Heart left ventricle (tissue), 16 donors: Measurements from ENCODE around the gene TXLNA. TPM values are rescaled to one million over a fixed set of nuclear protein-coding genes. Genes with fewer than 3 reads are reported as not detected.
"Not testable (repeated sequence)": the region's sequence is repeated elsewhere in the genome, so short reads cannot be mapped to it uniquely, and the experiment has no call there.

Experiments used
- ATAC-seq, 4 donors: fragments of 200-7000 bp; cut with Tn5 transposase; one replicate each; pipeline ENCODE4 v1.9.1; 2020 to 2022; ENCODE audit warnings: moderate library complexity in 4 of 4, mild to moderate bottlenecking in 3 of 4, moderate number of reproducible peaks in 1 of 4
- DNase-seq, 5 donors: peaks; one replicate each; pipeline ENCODE4 v3.0.0-alpha.2; 2020
- H3K27ac ChIP-seq, 12 donors: fragments of 200-600 bp; sonication (generic) in 4 of 12; one replicate each; pipeline versions ENCODE4 v1.5.0 to v1.8.0; 2016 to 2022; ENCODE audit warnings: mild to moderate bottlenecking in 2 of 12
- H3K27me3 ChIP-seq, 9 donors: fragments of 200-600 bp; sonication (generic) in 2 of 9; one replicate each; pipeline versions ENCODE4 v1.5.1 to v1.8.0; 2016 to 2022; ENCODE audit warnings: mild to moderate bottlenecking in 3 of 9
- H3K36me3 ChIP-seq, 9 donors: fragments of 200-600 bp; sonication (generic) in 2 of 9; one replicate each; pipeline versions ENCODE4 v1.5.0 to v1.8.0; 2018 to 2022; ENCODE audit warnings: mild to moderate bottlenecking in 2 of 9
- H3K4me1 ChIP-seq, 12 donors: fragments of 200-600 bp; sonication (generic) in 4 of 12; one replicate each; pipeline versions ENCODE4 v1.5.0 to v1.8.0; 2016 to 2022; ENCODE audit warnings: mild to moderate bottlenecking in 3 of 12
- H3K4me3 ChIP-seq, 12 donors: fragments of 200-600 bp; sonication (generic) in 4 of 12; one replicate each; pipeline versions ENCODE4 v1.5.0 to v1.8.0; 2017 to 2022; ENCODE audit warnings: mild to moderate bottlenecking in 9 of 12, moderate library complexity in 4 of 12
- H3K9me3 ChIP-seq, 12 donors: fragments of 200-600 bp; sonication (generic) in 4 of 12; one replicate each; pipeline versions ENCODE4 v1.5.0 to v1.8.0; 2016 to 2022; ENCODE audit warnings: mild to moderate bottlenecking in 1 of 12
- CTCF ChIP-seq, 12 donors: fragments of 200-600 bp; sonication (generic) in 4 of 12; IDR thresholded peaks; one replicate each; pipeline versions ENCODE4 v1.5.0 to v1.8.0; 2018 to 2022; ENCODE audit warnings: antibody characterized with exemption in 12 of 12, mild to moderate bottlenecking in 5 of 12
- POLR2A ChIP-seq, 2 donors: fragments of 450-650 bp; IDR thresholded peaks; one replicate each; pipeline ENCODE4 v1.6.1; 2017; ENCODE audit warnings: antibody characterized with exemption in 2 of 2, mild to moderate bottlenecking in 2 of 2, moderate library complexity in 2 of 2
- WGBS, 4 donors: extraction: QIAGEN DNeasy Blood & Tissue Kit in 2 of 4; methylation state at CpG; one replicate each; pipeline versions ENCODE4 v1.1.5 to v1.1.7; 2013 to 2018; 5-methylcytosine and 5-hydroxymethylcytosine counted together
- intact Hi-C, 10 donors: fragments of 100-400 bp; cut with DNase I; formaldehyde crosslinking; loops; one replicate each; pipeline versions ENCODE4 v1.11.1 to v1.14.2; 2022
- long read RNA-seq, 3 donors: library from polyadenylated mRNA; unstranded; transcript quantifications; one replicate each; pipeline ENCODE4 v2.0.0, GENCODE V29; 2020 to 2021
- polyA plus RNA-seq, 2 donors: library from polyadenylated mRNA; stranded (reverse); fragments of 200-250 nt; gene quantifications; one replicate each; pipeline ENCODE4 v1.2.3, GENCODE V29; 2013
- total RNA-seq, 9 donors: library from RNA; depleted of rRNA in 2 of 9; stranded (reverse); fragments of >200 nt in 2 of 9; fragmentation: NEBNext Ultra II Directional in 3 of 9; extraction: Animal tissue kit (Norgen Biotek cat#: 25700) in 3 of 9; gene quantifications; one replicate each; pipeline versions ENCODE4 v1.1.0 to v1.2.4, GENCODE V29; 2016 to 2023
- donor health status: ischemic (EF 13 %, LVEDD 7.1; RV severe dilation, severe dysfunction).
- donor health status: healthy with polysubstance abuse.
- donor health status: DM: no; HTN: yes; CAD: no.
- donor health status: DM: no; HTN: no; CAD: no.
- donor health status: ischemic (EF 25% LVEDD 6.9; RV normal size, moderate dysfunction).
- donor health status: ischemic (EF 25% LVEDD 5.7; RV mildly dilated, moderate dysfunction).
- donor health status: healthy.
- donor health status: DM: yes; HTN: yes; CAD: no.
- donor health status: ischemic (EF 35%, LVEDD 5.7; RV mildly dilated, moderate dysfunction).
- donor health status: nonischemic (EF 11% LVEDD 7.7; RV severe dilation, severe dysfunction).
- donor health status: DM: yes; HTN: yes; CAD: no.
- donor health status: PGD.
- donor health status: ischemic (EF 29% LVEDD 5.4; RV normal size, mild dysfunction).
- donor health status: nonischemic (EF 23%, LVEDD 6.1; RV moderate dilation, normal function).

Gene TXLNA
- total RNA-seq (10 to 100 TPM; 13.2 to 35.9 (median 18.6) TPM), polyA plus RNA-seq (10 to 100 TPM in 1 of 2 donors, 1 to 10 TPM in 1; 8.7 to 21.5 TPM)
- long read RNA-seq, donor 1, full-length matches to known transcripts: 2 of 9 reads
- long read RNA-seq, donor 1, partial matches to known transcripts: 1 of 9 reads
- long read RNA-seq, donor 1, other reads (novel, unspliced or antisense): 6 of 9 reads
- long read RNA-seq, donor 2, full-length matches to known transcripts: 1 of 12 reads
- long read RNA-seq, donor 2, partial matches to known transcripts: 4 of 12 reads
- long read RNA-seq, donor 2, other reads (novel, unspliced or antisense): 7 of 12 reads
- long read RNA-seq, donor 3, full-length matches to known transcripts: 3 of 11 reads
- long read RNA-seq, donor 3, partial matches to known transcripts: 1 of 11 reads
- long read RNA-seq, donor 3, other reads (novel, unspliced or antisense): 7 of 11 reads

DNA sequence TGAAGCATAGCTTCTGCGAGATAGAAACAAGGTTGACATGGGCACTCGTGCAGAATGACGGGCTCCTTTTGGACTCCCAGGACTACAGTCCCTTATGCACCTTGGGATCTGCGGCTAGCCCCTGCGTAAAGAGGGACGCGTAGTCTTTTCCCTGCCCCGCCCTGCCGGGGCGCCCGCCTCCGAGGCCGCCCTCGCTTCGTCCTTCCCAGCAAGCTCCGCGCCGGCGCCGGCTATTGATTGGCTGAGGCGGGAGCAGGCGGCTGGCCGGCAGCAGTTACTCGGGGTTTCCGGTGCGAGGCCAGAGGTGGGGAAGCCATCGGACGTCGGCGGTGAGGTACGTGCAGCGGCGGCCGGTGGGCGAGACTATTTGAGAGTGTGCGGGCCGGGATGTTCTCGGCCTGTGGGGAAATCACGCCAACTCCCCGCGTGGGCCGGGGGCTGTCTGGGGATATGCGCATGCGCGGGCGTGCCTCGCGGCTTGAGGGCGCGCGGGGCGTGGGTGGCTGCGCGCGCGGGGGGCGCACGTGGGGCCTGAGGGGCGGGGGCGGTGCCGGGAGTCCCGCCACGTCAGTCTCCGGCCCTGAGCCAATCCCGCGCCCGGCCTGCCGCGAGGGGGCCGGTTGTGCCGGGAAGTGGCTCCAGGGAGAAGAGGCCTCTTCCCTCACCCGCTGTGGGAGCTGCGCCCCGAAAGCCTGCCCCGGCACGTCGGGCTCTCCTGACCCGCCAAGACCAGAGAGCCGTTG is at the start of gene TXLNA:
Gene TXLNA (plus strand): TSS at position 233 of the 743 bp plus-strand sequence. CDS start 671 bp downstream, outside the sequence.
- TF ChIP-seq POLR2A (IDR thresholded peaks at IDR 0.05): peak in 1 of 2 donors; percentile 50
- TF ChIP-seq CTCF (IDR thresholded peaks at IDR 0.05): peak in 6 of 12 donors; percentile 7 to 32 (median 18)
- peaks cover 0 to 40% (median 35%) of the 10 kb centered on the region in 9 donors for H3K36me3 ChIP-seq
- H3K9me3 ChIP-seq: no peaks in the 10 kb centered on the region
- H3K27me3 ChIP-seq: no peaks in the 10 kb centered on the region
- H3K4me3 ChIP-seq: peak within 1 kb of the TSS; percentile 30 to 81 (median 69)
- H3K27ac ChIP-seq: peak within 1 kb of the TSS; percentile 80 to 99 (median 94)
- 0 to 1% (median 0%) methylated on average over 27 to 79 of the region's 79 CpGs for WGBS, 4 donors
- ATAC-seq (peak; percentile 95 to 97 (median 96)), DNase-seq (peak; percentile 96 to 98 (median 96))
- intact Hi-C loops: loop anchor here in 2 of 10 donors (2.0 kb wide), 2 partner anchors 21 to 71 kb away; partner anchors contain the start of genes CCDC28B (in 1 of the 2) and KPNA6 (in 1 of the 2)
- peaks cover 4 to 54% (median 38%) of the 10 kb centered on the region in 12 donors for H3K4me1 ChIP-seq

DNA sequence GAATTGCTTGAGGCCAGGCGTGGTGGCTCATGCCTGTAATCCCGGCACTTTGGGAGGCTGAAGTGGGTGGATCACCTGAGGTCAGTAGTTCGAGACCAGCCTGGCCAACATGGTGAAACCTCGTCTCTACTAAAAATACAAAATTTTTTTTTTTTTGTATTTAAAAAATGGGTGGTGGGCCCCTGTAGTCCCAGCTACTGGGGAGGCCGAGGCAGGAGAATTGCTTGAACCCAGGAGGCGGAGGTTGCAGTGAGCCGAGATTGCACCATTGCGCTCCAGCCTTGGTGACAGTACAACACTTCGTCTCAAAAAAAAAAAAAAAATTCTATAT is 45.6 kb upstream of the TXLNA start:
- intact Hi-C loops, H3K27ac ChIP-seq, ATAC-seq, H3K4me3 ChIP-seq, DNase-seq, H3K9me3 ChIP-seq, H3K27me3 ChIP-seq: not testable (repeated sequence)
- WGBS, 4 donors: 93 to 97% (median 96%) methylated on average over 9 of the region's 9 CpGs
- Histone ChIP-seq H3K36me3 (peaks cover 0 to 16% (median 4%) of the 10 kb centered on the region in 9 donors), H3K4me1 (peaks cover 0 to 34% (median 10%) of the 10 kb centered on the region in 12 donors)

GRCh38 chr1:32137111-32137510 is 42.4 kb upstream of the TXLNA start:
- peaks cover 0 to 4% (median 0%) of the 10 kb centered on the region in 9 donors for H3K36me3 ChIP-seq
- peaks cover 0 to 33% (median 10%) of the 10 kb centered on the region in 12 donors for H3K4me1 ChIP-seq
- intact Hi-C loops: no loop called here
- H3K4me3 ChIP-seq: no peak overlapping the region
- TF ChIP-seq POLR2A (IDR thresholded peaks at IDR 0.05) (no peak), CTCF (IDR thresholded peaks at IDR 0.05) (no peak)
- no peak for DNase-seq
- WGBS, 4 donors: 96 to 97% (median 97%) methylated on average over 5 of the region's 5 CpGs
- no peak for ATAC-seq
- no peaks in the 10 kb centered on the region for H3K9me3 ChIP-seq
- H3K27ac ChIP-seq: no peak overlapping the region
- H3K27me3 ChIP-seq: no peaks in the 10 kb centered on the region

DNA sequence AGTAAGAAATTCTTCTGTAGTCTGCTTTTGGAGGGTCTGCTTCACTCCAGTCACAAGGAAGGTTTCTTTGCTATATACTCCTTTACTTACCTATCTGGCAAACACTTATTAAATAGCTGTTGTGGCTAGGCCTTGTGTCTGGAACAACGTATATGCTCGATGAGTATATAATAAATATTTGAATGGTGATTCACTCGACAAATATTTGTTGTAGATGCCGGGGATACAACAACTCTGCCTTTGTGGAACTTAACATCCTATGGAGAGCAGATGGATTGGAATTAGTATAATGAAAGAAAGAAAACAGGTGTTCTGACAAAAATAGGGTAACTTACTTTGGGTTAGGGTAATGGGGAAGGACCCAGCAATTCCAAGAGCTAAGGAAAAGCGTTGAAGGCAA is 40.5 kb upstream of the TXLNA start:
- peaks cover 0 to 49% (median 21%) of the 10 kb centered on the region in 12 donors for H3K4me1 ChIP-seq
- 72 to 78% (median 74%) methylated on average over 5 of the region's 5 CpGs for WGBS, 4 donors

More for the DNA sequence above, 40.5 kb upstream of the TXLNA start:
- H3K27ac ChIP-seq: no peak overlapping the region
- no peak overlapping the region for H3K4me3 ChIP-seq
- TF ChIP-seq CTCF (IDR thresholded peaks at IDR 0.05) (no peak), POLR2A (IDR thresholded peaks at IDR 0.05) (no peak)
- peaks cover 0 to 4% (median 0%) of the 10 kb centered on the region in 9 donors for H3K36me3 ChIP-seq
- H3K9me3 ChIP-seq: no peaks in the 10 kb centered on the region
- no peaks in the 10 kb centered on the region for H3K27me3 ChIP-seq
- ATAC-seq: no peak
- intact Hi-C loops: no loop called here
- no peak for DNase-seq
